HFF-Myc (cell line): ENCODE results near the gene ZMIZ1.

Experiments used
- DNase-seq: peaks from one replicate; pipeline ENCODE4 v3.0.0-alpha.2; 2011; ENCODE audit warnings: low read depth; ENCODE audit errors: extremely low read depth
- H3K4me3 ChIP-seq: replicated peaks from 2 replicates; pipeline ENCODE4 v1.5.1; 2011; ENCODE audit warnings: low read depth, mild to moderate bottlenecking, control low read depth, low read length
- TF ChIP-seq, protein P1 (sequence below): IDR thresholded peaks from 2 replicates; pipeline ENCODE4 v1.5.1; 2012; ENCODE audit warnings: mild to moderate bottlenecking, low read depth, low read length, control low read depth; ENCODE audit errors: missing control alignments

Gene ZMIZ1

DNA sequence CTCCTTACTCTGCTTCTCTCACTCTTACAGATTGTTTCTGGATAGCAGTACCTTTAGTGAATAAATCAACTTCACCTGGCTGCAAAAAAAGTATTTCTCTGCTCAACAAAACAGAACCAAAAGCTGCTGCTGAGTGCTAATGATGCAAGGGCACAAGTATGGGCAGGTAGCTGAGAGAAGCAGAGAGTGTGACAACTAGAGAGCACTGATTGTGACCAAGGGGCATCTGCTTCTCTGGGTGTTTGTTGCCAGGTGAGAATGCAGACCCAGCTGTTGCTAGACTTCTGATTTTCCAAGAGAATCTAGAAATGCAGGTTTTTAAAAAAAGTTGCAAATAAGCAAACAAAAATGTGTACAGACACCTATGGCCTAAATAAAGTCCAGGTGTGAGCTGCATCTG is 253.2 kb downstream of the ZMIZ1 start:
- TF ChIP-seq, protein P1, sequence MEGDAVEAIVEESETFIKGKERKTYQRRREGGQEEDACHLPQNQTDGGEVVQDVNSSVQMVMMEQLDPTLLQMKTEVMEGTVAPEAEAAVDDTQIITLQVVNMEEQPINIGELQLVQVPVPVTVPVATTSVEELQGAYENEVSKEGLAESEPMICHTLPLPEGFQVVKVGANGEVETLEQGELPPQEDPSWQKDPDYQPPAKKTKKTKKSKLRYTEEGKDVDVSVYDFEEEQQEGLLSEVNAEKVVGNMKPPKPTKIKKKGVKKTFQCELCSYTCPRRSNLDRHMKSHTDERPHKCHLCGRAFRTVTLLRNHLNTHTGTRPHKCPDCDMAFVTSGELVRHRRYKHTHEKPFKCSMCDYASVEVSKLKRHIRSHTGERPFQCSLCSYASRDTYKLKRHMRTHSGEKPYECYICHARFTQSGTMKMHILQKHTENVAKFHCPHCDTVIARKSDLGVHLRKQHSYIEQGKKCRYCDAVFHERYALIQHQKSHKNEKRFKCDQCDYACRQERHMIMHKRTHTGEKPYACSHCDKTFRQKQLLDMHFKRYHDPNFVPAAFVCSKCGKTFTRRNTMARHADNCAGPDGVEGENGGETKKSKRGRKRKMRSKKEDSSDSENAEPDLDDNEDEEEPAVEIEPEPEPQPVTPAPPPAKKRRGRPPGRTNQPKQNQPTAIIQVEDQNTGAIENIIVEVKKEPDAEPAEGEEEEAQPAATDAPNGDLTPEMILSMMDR, result no peak
- no peak overlapping the region for H3K4me3 ChIP-seq
- DNase-seq, result no peak

DNA sequence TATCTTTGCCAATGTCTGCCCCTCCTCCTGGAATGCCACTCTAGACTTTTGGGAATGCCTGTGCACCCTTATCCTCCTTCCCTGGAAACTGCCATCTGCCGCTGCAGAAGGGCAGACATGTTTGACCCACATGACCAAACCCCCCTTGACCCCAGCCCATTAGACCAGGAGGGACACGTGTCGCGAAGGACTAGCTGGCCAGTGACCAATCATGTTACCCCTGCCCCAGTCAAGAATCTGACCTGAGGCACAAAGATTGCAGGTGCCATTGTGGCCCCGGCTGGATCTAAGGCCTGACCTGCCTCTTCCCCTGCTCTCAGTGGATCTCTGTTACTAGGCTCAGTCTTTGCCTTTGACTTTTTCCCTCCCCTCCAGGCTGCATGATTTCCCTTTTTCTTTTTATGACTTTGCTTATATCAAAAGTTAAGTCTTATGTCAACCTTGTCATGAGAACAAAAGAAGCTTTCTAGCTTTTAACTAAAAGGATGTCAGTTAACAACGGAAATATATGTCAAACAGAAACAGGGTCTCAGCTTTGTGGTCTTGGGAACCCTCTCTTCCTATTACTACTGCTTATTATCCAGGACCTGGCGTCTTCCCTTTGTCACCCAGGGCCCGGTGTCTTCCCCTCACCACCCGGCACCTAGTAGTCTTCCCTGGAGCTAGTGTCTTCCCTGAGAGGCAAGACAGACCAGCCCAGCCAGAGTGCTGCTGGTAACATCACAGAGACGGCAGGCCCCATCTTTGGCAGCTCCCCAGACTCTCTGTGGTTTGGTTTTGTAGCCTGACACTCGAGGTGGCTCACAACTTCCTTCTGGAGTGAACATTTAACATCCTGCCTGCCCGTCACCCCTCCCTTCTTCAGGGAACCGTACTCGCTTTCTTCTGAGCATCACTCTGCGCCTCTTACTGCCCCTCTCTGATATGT is 254.1 kb downstream of the ZMIZ1 start:
- no peak overlapping the region for H3K4me3 ChIP-seq
- peak; percentile 76 for DNase-seq
- TF ChIP-seq, protein P1, result no peak

DNA sequence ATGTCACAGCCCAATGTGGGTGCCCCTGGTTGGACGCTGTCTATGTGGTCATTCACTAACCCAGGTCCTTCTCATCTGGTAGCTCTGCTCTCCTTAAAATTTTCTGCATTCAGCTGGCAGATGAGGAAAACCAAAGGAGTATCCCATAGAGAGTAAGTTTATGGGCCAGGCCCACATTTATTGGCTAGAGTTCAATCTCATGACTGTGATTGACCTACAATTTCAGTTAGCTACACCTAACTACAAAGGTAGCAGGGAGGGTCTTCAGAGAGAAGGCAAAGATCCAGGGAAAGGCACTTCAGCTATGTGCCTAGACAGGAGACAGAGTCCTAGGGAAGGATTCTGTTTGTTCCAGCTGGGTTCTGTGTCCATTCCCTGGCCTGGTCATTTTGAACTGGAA is 254.8 kb downstream of the ZMIZ1 start:
- no peak overlapping the region for H3K4me3 ChIP-seq
- TF ChIP-seq, protein P1, result no peak
- no peak for DNase-seq

DNA sequence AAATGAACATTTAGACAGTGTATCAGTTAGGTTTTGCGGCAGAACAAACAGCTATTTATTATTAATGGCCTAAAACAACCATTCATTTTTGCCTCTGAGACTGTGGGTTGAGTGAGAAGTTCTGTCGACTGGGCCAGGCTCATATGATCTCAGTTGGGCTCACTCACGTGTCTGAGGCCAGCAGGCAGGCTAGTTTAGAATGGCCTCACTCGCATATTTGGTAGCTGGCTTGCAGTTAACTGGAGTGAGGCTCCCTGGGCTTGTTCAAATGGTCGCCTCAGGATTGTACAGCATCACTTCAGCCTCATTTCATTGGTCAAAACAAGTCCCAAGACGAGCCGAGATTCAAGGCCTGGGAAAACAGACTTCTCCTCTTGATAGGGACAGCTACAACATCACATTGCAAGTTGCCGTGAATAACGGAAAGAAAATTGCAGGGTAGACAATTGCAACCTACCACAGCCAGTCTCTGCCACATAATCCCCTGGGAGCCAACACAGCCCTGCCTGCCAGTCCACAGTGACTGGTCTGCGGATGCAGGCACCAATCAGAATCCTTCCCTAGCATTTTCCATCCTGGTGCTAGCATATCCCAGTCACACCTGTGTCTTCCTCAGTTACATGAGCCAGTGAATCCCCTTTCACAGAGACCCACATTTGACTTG is 255.4 kb downstream of the ZMIZ1 start:
- no peak for DNase-seq

DNA sequence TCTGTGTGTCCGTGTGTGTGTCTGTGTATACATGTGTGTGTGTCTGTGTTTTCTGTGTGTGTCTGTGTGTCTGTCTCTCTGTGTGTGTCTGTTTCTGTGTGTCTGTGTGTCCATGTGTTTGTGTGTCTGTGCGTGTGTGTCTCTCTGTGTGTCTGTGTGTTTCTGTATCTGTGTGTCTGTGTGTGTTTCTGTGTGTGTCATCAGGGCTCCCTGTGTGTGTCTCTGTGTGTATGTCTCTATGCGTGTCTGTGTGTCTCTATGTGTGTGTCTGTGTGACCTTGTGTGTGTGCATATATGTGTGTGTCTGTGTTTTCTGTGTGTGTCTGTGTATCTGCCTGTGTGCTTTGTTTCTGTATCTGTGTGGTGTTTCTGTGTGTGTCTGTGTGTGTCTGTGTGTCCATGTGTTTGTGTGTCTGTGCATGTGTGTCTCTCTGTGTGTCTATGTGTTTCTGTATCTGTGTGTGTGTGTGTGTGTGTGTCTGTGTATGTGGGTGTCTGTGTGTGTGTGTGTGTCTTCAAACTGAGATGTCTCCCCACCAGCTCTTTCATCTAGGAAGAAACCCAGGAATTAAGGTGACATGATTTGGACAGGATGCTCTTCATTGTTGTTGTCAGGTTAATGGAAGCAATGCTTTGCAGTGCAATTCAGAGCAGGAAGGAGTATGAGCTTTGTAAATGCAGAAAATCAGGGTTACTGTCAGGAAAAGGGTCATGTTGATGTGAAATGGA is 257.8 kb downstream of the ZMIZ1 start:
- no peak overlapping the region for H3K4me3 ChIP-seq
- no peak for DNase-seq
- TF ChIP-seq, protein P1, result no peak

More for the DNA sequence above, 255.4 kb downstream of the ZMIZ1 start:
- TF ChIP-seq, protein P1, result no peak
- no peak overlapping the region for H3K4me3 ChIP-seq

DNA sequence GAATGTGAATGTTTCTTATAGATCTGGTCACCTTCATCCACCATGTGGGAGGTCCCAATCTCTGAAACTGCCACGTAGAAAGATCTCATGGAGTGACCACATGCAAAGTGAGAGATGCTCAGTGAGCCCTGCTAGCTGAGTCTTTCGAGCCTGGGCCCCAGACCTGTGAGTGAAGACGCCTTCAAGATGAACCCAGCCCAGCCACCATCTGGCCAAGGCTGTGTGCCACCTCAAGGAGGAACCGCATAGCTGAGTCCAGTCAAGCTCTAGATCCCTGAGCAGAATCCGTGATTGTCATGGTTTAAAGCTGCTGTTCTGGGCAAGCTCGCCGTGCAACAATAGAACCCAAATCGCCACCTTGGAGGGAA is 258.3 kb downstream of the ZMIZ1 start:
- TF ChIP-seq, protein P1, result no peak
- no peak for DNase-seq
- H3K4me3 ChIP-seq, result no peak overlapping the region
